ENCODE results near the gene SPRR1A.

SPRR1A gene

DNA sequence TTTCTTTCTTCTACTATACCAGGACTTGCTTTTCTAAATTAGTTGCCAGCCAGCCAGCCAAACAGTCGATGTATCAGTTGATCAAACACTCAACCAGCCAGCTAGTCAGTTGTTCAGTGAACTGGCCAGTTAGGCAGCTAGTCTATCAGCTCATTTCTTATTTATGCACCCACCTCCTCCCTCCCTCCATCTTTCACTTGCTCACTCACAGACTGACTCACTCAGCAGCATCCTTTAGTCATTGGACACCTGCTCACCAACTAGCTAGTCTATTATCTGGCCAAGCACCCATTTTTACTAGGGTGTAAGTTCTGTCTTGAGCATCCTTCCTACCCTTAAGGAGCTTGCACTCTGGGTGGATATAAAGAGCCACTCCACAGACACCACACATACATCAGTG, 19.3 kb upstream of the SPRR1A start:
- Mint-ChIP-seq H3K4me1 (peaks cover 10% of the 10 kb centered on the region), H3K9me3 (no peaks in the 10 kb centered on the region), H3K27me3 (peaks cover 50% of the 10 kb centered on the region), H3K36me3 (no peaks in the 10 kb centered on the region), H3K27ac (no peak overlapping the region), H3K4me3 (no peak overlapping the region)
- ATAC-seq: no peak

- peaks cover 8% of the 10 kb centered on the region for H3K4me1 Mint-ChIP-seq
- H3K36me3 Mint-ChIP-seq: no peaks in the 10 kb centered on the region
- H3K9me3 Mint-ChIP-seq: no peaks in the 10 kb centered on the region
- H3K27ac Mint-ChIP-seq: no peak overlapping the region
- H3K4me3 Mint-ChIP-seq: no peak overlapping the region
- ATAC-seq: no peak
- peaks cover 37% of the 10 kb centered on the region for H3K27me3 Mint-ChIP-seq
Measured at GRCh38 chr1:152965853-152966252, 18.0 kb upstream of the SPRR1A start.

- peaks cover 40% of the 10 kb centered on the region for H3K27me3 Mint-ChIP-seq
- ATAC-seq: no peak
- no peaks in the 10 kb centered on the region for H3K9me3 Mint-ChIP-seq
- H3K27ac Mint-ChIP-seq: no peak overlapping the region
- H3K4me1 Mint-ChIP-seq: no peaks in the 10 kb centered on the region
- H3K4me3 Mint-ChIP-seq: no peak overlapping the region
- H3K36me3 Mint-ChIP-seq: no peaks in the 10 kb centered on the region
Measured at GRCh38 chr1:152967201-152967600, 16.7 kb upstream of the SPRR1A start.

GRCh38 chr1:152968248-152968647, 15.6 kb upstream of the SPRR1A start:
- Mint-ChIP-seq H3K36me3 (no peaks in the 10 kb centered on the region), H3K27me3 (peaks cover 44% of the 10 kb centered on the region), H3K4me3 (no peak overlapping the region), H3K4me1 (no peaks in the 10 kb centered on the region), H3K9me3 (no peaks in the 10 kb centered on the region), H3K27ac (no peak overlapping the region)
- peak; percentile 53 for ATAC-seq

- Mint-ChIP-seq H3K27ac (no peak overlapping the region), H3K36me3 (no peaks in the 10 kb centered on the region), H3K4me1 (no peaks in the 10 kb centered on the region), H3K9me3 (no peaks in the 10 kb centered on the region), H3K4me3 (no peak overlapping the region), H3K27me3 (peaks cover 36% of the 10 kb centered on the region)
- no peak for ATAC-seq
Measured at GRCh38 chr1:152969036-152969435, 14.8 kb upstream of the SPRR1A start.

DNA sequence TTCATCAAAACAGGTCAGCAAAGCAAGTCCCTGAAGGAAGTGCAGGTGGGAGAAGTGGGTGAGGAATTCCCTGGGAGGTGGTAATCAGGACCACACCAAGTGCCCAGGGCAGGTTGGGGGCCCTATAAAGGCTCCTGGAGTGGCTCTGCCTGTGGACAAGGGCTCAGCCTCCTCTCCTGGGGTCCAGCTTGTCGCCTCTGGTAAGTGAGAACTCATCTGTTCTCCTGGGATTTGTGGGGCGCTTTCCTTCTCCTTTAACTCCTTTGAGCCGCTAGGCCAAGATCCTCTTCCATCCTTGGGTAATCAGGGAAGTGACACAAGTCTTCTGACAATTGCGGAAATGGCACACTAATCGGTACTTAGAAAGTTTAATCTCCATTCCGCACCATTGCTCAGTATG, 13.4 kb upstream of the SPRR1A start, which contains the start of gene SPRR4:
Gene SPRR4, plus strand, starts transcription at position 154 of the 400 bp plus-strand sequence. CDS start 1,243 bp downstream, outside the sequence.
- Mint-ChIP-seq H3K4me3 (no peak within 1 kb of the TSS), H3K9me3 (no peaks in the 10 kb centered on the region), H3K4me1 (no peaks in the 10 kb centered on the region), H3K27me3 (peaks cover 33% of the 10 kb centered on the region), H3K36me3 (no peaks in the 10 kb centered on the region), H3K27ac (no peak within 1 kb of the TSS)
- no peak for ATAC-seq

GRCh38 chr1:152972196-152972886, 11.5 kb upstream of the SPRR1A start:
- Mint-ChIP-seq H3K27me3 (peaks cover 29% of the 10 kb centered on the region), H3K4me3 (no peak overlapping the region), H3K27ac (no peak overlapping the region), H3K4me1 (no peaks in the 10 kb centered on the region), H3K36me3 (no peaks in the 10 kb centered on the region), H3K9me3 (no peaks in the 10 kb centered on the region)
- no peak for ATAC-seq

- no peak overlapping the region for H3K4me3 Mint-ChIP-seq
- H3K4me1 Mint-ChIP-seq: no peaks in the 10 kb centered on the region
- H3K36me3 Mint-ChIP-seq: no peaks in the 10 kb centered on the region
- peaks cover 41% of the 10 kb centered on the region for H3K27me3 Mint-ChIP-seq
- ATAC-seq: no peak
- H3K9me3 Mint-ChIP-seq: no peaks in the 10 kb centered on the region
- no peak overlapping the region for H3K27ac Mint-ChIP-seq
Measured at GRCh38 chr1:152976688-152977087, 7.2 kb upstream of the SPRR1A start.

GRCh38 chr1:152977614-152978013, 6.3 kb upstream of the SPRR1A start:
- Mint-ChIP-seq H3K9me3 (no peaks in the 10 kb centered on the region), H3K27me3 (peaks cover 41% of the 10 kb centered on the region)
- no peak for ATAC-seq

GRCh38 chr1:152980676-152981075, 3.2 kb upstream of the SPRR1A start:
- Mint-ChIP-seq H3K27ac (no peak overlapping the region), H3K4me1 (no peaks in the 10 kb centered on the region), H3K36me3 (no peaks in the 10 kb centered on the region), H3K4me3 (no peak overlapping the region), H3K27me3 (peaks cover 50% of the 10 kb centered on the region), H3K9me3 (no peaks in the 10 kb centered on the region)
- ATAC-seq: no peak

More at GRCh38 chr1:152977614-152978013, 6.3 kb upstream of the SPRR1A start:
- Mint-ChIP-seq H3K27ac (no peak overlapping the region), H3K4me3 (no peak overlapping the region), H3K36me3 (no peaks in the 10 kb centered on the region), H3K4me1 (no peaks in the 10 kb centered on the region)

DNA sequence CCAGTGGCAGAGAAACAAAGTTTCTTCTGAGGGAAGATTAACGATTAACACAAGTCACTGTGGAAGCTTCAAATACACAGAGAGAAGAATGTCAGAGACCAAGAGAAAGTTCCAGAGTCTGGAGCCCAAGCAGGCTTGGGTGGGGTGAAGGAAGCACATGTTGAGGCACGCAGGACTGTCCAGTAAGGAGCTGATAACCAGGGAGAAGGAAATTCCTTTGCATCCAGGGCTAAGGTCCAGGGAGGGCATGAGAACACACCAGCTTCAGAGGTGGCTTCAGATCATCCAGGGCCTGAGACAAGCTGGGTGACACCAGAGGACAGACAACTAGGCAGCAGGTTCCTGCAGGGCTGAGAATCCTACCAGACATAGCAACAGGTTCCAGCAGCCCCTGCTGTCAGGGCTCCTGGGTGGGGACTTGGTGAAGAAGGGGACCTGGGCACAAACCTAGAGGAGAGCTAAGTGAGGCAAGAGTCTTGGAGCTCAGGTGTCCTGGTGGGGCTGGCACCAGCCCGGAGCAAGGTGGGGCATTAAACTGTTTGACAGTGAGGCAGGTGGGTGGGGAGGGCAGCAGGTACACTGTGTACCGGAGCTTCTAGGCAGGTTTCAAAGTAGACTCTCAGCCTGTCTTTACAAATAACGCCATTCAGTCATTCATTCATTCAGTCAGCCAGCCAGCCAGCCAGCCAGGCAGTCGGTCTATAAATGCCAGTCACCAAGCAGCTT, 2.6 kb upstream of the SPRR1A start:
- ATAC-seq: peak; percentile 11
- Mint-ChIP-seq H3K27ac (no peak overlapping the region), H3K27me3 (peaks cover 50% of the 10 kb centered on the region), H3K4me3 (no peak overlapping the region), H3K9me3 (peaks cover 2% of the 10 kb centered on the region), H3K4me1 (no peaks in the 10 kb centered on the region), H3K36me3 (no peaks in the 10 kb centered on the region)

DNA sequence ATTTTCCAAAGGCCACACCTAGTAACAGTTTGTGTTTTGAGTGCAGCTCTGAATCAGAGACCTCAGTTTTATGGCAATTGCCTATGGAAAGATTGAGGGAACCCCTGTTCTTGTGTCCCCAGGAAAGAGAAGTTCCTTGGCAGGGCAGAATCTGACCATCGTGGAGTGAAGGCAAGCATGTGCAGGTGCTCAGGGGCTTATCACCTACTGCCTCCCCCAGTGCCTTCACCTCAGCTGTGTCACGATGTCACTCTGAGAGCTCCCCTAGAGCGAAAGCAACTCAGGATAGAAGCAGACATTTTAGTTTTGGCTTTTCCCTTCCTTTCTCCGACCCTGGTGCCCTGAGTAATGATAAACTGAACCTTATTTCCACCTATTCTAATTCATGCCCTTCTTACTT, 1.8 kb upstream of the SPRR1A start:
- Mint-ChIP-seq H3K27ac (no peak overlapping the region), H3K4me3 (no peak overlapping the region), H3K9me3 (peaks cover 4% of the 10 kb centered on the region), H3K36me3 (no peaks in the 10 kb centered on the region), H3K27me3 (peaks cover 53% of the 10 kb centered on the region), H3K4me1 (no peaks in the 10 kb centered on the region)
- ATAC-seq: no peak

DNA sequence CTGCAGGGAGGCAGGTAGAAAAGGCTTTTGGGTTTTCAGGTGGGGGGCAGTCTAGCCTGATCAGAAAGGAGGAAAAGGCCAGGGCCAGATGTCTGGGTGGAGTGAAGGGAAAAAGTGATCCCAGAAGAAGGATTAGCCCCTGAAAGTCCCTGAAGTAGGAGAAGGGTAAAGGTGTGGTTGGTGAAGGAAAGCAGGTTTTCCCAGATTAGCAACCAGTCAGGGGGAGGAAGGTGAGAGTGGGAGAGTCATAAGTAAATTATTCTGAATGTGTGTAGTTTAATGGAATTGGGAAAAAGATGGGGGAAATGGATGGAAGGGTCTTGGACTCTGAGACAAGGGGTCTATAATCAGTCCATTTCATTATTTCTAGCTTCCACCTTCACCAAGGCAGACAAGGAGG, 647 bp upstream of the SPRR1A start:
- Mint-ChIP-seq H3K4me1 (no peaks in the 10 kb centered on the region), H3K9me3 (peaks cover 4% of the 10 kb centered on the region), H3K27ac (no peak overlapping the region), H3K36me3 (no peaks in the 10 kb centered on the region), H3K4me3 (no peak overlapping the region), H3K27me3 (peaks cover 57% of the 10 kb centered on the region)
- no peak for ATAC-seq

DNA sequence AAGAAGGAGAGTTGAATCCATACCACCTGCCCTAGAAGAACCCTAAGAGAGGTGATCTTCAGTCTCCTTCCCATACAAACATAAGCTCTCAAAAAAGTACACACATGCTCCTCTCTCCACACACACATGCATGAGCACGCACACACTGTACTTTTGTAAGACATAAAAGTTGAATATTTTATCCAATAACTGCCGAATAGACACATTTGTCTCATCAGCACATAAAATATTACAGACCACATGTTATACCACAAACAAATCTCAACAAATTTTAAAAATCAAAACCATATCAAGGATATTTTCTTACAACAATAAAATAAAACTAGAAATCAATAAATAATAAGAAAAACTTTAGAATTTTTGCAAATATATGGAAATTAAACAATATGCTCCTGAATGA, 2.7 kb downstream of the SPRR1A start:
- H3K9me3 Mint-ChIP-seq: peaks cover 4% of the 10 kb centered on the region
- H3K27me3 Mint-ChIP-seq: peaks cover 43% of the 10 kb centered on the region
- no peaks in the 10 kb centered on the region for H3K36me3 Mint-ChIP-seq
- no peak overlapping the region for H3K27ac Mint-ChIP-seq
- no peak for ATAC-seq
- H3K4me1 Mint-ChIP-seq: no peaks in the 10 kb centered on the region
- no peak overlapping the region for H3K4me3 Mint-ChIP-seq

GRCh38 chr1:152993186-152993585, 9.3 kb downstream of the SPRR1A start:
- no peaks in the 10 kb centered on the region for H3K36me3 Mint-ChIP-seq
- no peaks in the 10 kb centered on the region for H3K4me1 Mint-ChIP-seq
- H3K27me3 Mint-ChIP-seq: peaks cover 20% of the 10 kb centered on the region
- peaks cover 7% of the 10 kb centered on the region for H3K9me3 Mint-ChIP-seq
- H3K27ac Mint-ChIP-seq: no peak overlapping the region
- H3K4me3 Mint-ChIP-seq: no peak overlapping the region
- ATAC-seq: no peak

GRCh38 chr1:152995842-152996241, 12.0 kb downstream of the SPRR1A start:
- peaks cover 30% of the 10 kb centered on the region for H3K27me3 Mint-ChIP-seq
- H3K27ac Mint-ChIP-seq: no peak overlapping the region
- no peak for ATAC-seq
- H3K4me3 Mint-ChIP-seq: no peak overlapping the region
- H3K9me3 Mint-ChIP-seq: peaks cover 7% of the 10 kb centered on the region
- no peaks in the 10 kb centered on the region for H3K36me3 Mint-ChIP-seq
- H3K4me1 Mint-ChIP-seq: no peaks in the 10 kb centered on the region

Data from stimulated activated memory B cell treated with anti-CD40 and anti-IgM and Interleukin-4, amounts not matched to agents 10 μg/mL and 1 μg/mL and 100 μg/mL, for 72 hours (primary cell).